GM12878 (cell line): ENCODE data around the gene GP9. TPM values are rescaled to one million over a fixed set of nuclear protein-coding genes. Genes with fewer than 3 reads are reported as not detected.

ENCODE experiments used
- ATAC-seq: fragments of 200-7000 bp; cut with Tn5 transposase; 3 replicates; pipeline ENCODE4 v1.9.1; 2020; ENCODE audit warnings: mild to moderate bottlenecking, moderate library complexity
- BruUV-seq: library from RNA; stranded (reverse); fragments of 400-500 nt; replicated peaks from 2 replicates; lab custom pipeline; 2021; lab: Mats Ljungman, UMichigan
- CTCF ChIA-PET: fragments of 300-600 bp; sonication (Branson Sonifier 250); formaldehyde crosslinking; extraction: SDS; loops from one replicate; lab custom pipeline; 2021; ENCODE audit warnings: inconsistent platforms; lab: Yijun Ruan, JAX
- POLR2A ChIA-PET: fragments of 350-600 bp; formaldehyde crosslinking; extraction: SDS; loops from one replicate; lab custom pipeline; 2021; ENCODE audit warnings: inconsistent platforms; lab: Charles Lee
- RAD21 ChIA-PET: fragments of 300-600 bp; sonication (Branson Sonifier 250); formaldehyde crosslinking; loops from one replicate; lab custom pipeline; 2023; ENCODE audit warnings: antibody characterized with exemption; ENCODE audit not compliant: unreplicated experiment; lab: Charles Lee
- SMC1A ChIA-PET: fragments of 300-600 bp; sonication (Branson Sonifier 250); formaldehyde crosslinking; loops from one replicate; lab custom pipeline; 2023; ENCODE audit not compliant: unreplicated experiment, uncharacterized antibody; lab: Charles Lee
- DNase-seq: peaks from one replicate; pipeline ENCODE4 v3.0.0-alpha.2; 2011; ENCODE audit warnings: low read depth, low spot score
- FAIRE-seq: peaks from 3 replicates; lab custom pipeline; 2011; peaks lifted over from hg19 to GRCh38; lab: Jason Lieb, UNC
- H2AFZ ChIP-seq: 2 replicates; pipeline ENCODE4 v1.6.0; 2011; ENCODE audit warnings: low read depth, low read length, control low read depth; ENCODE audit not compliant: control insufficient read depth
- H3K27ac ChIP-seq: 2 replicates; pipeline ENCODE4 v1.5.1; 2011; ENCODE audit warnings: control low read depth; ENCODE audit not compliant: control insufficient read depth, insufficient read depth
- H3K27me3 ChIP-seq, 2 experiments: replicated peaks in 1 of 2; 2 replicates each; pipeline versions ENCODE4 v1.6.0 to v1.6.1; 2011; ENCODE audit warnings: low read length in 1 of 2; ENCODE audit not compliant: control insufficient read depth in 2 of 2, insufficient read depth in 2 of 2
- H3K36me3 ChIP-seq, 2 experiments: 2 replicates each; pipeline ENCODE4 v1.5.1; 2011; ENCODE audit warnings: low read length in 1 of 2; ENCODE audit not compliant: control insufficient read depth in 2 of 2, insufficient read depth in 2 of 2
- H3K4me1 ChIP-seq: 2 replicates; pipeline ENCODE4 v1.6.1; 2011; ENCODE audit warnings: mild to moderate bottlenecking, low read length, moderate library complexity, mixed read lengths; ENCODE audit not compliant: control insufficient read depth, insufficient read depth
- H3K4me2 ChIP-seq: 2 replicates; pipeline ENCODE4 v1.6.0; 2011; ENCODE audit warnings: control low read depth; ENCODE audit not compliant: control insufficient read depth, insufficient read depth
- H3K4me3 ChIP-seq: fragments of 200-600 bp; sonication (generic); 2 replicates; pipeline ENCODE4 v1.5.1; 2016
- H3K79me2 ChIP-seq: 2 replicates; pipeline ENCODE4 v1.6.0; 2011; ENCODE audit warnings: low read length; ENCODE audit not compliant: control insufficient read depth, insufficient read depth
- H3K9ac ChIP-seq: 2 replicates; pipeline ENCODE4 v1.8.0; 2011; ENCODE audit warnings: low read length, control low read depth, mixed read lengths; ENCODE audit not compliant: control insufficient read depth, insufficient read depth
- H3K9me3 ChIP-seq: replicated peaks from 3 replicates; pipeline ENCODE4 v1.5.1; 2011; ENCODE audit warnings: mild to moderate bottlenecking, low read length; ENCODE audit not compliant: control insufficient read depth, insufficient read depth
- H4K20me1 ChIP-seq: 2 replicates; pipeline ENCODE4 v1.6.0; 2011; ENCODE audit not compliant: control insufficient read depth, insufficient read depth
- ATF2 ChIP-seq: IDR thresholded peaks from 2 replicates; pipeline ENCODE4 v1.6.1; 2012; ENCODE audit warnings: low read length, inconsistent platforms
- CBX3 ChIP-seq: fragments of 200-600 bp; sonication (generic); IDR thresholded peaks from 2 replicates; pipeline ENCODE4 v1.6.1; 2016; ENCODE audit warnings: low read depth, borderline replicate concordance
- CHD4 ChIP-seq: fragments of 200-600 bp; sonication (generic); IDR thresholded peaks from 2 replicates; pipeline ENCODE4 v1.6.1; 2016; ENCODE audit warnings: mild to moderate bottlenecking
- E2F4 ChIP-seq: IDR thresholded peaks from 2 replicates; pipeline ENCODE4 v1.6.1; 2012; ENCODE audit warnings: low read depth, low read length, improper control_type of control experiment
- EZH2 ChIP-seq: IDR thresholded peaks from 2 replicates; pipeline ENCODE4 v1.6.1; 2012; ENCODE audit warnings: low read depth, mild to moderate bottlenecking, control low read depth, inconsistent platforms, low read length, borderline replicate concordance; ENCODE audit not compliant: control insufficient read depth
- JUNB ChIP-seq: IDR thresholded peaks from 2 replicates; pipeline ENCODE4 v1.6.1; 2016; ENCODE audit warnings: antibody characterized with exemption, mild to moderate bottlenecking
- MLLT1 ChIP-seq: fragments of 450-650 bp; IDR thresholded peaks from 2 replicates; pipeline ENCODE4 v1.6.1; 2016; ENCODE audit warnings: mild to moderate bottlenecking
- MTA3 ChIP-seq: IDR thresholded peaks from 2 replicates; pipeline ENCODE4 v1.6.1; 2012; ENCODE audit warnings: low read length, inconsistent platforms, borderline replicate concordance
- POLR2A ChIP-seq: IDR thresholded peaks from 2 replicates; pipeline ENCODE4 v1.6.1; 2011; ENCODE audit warnings: low read depth, mild to moderate bottlenecking, low read length
- SIN3A ChIP-seq: IDR thresholded peaks from 2 replicates; pipeline ENCODE4 v1.6.1; 2012; ENCODE audit warnings: low read depth, low read length, improper control_type of control experiment
- SPI1 ChIP-seq: IDR thresholded peaks from 2 replicates; pipeline ENCODE4 v1.6.1; 2011; ENCODE audit warnings: low read depth, mild to moderate bottlenecking, low read length, moderate library complexity, borderline replicate concordance; ENCODE audit not compliant: insufficient read depth
- USF2 ChIP-seq: IDR thresholded peaks from 2 replicates; pipeline ENCODE4 v1.6.1; 2011; ENCODE audit warnings: low read depth, low read length, improper control_type of control experiment, borderline replicate concordance
- YBX1 ChIP-seq: fragments of 450-650 bp; IDR thresholded peaks from 2 replicates; pipeline ENCODE4 v1.6.1; 2016; ENCODE audit warnings: antibody characterized with exemption
- ZZZ3 ChIP-seq: IDR thresholded peaks from 2 replicates; pipeline ENCODE4 v1.6.1; 2011; ENCODE audit warnings: low read depth; ENCODE audit not compliant: control insufficient read depth, insufficient read length
- WGBS: methylation state at CpG from one replicate; pipeline ENCODE4 v1.1.6; 2016; ENCODE audit warnings: low lambda C conversion rate; ENCODE audit not compliant: insufficient replicate concordance, insufficient coverage; ENCODE audit errors: missing lambda C conversion rate; 5-methylcytosine and 5-hydroxymethylcytosine counted together
- in situ Hi-C: fragments of 300-500 bp; cut with MboI; formaldehyde crosslinking; loops from 9 replicates; pipeline ENCODE4 v1.14.3; 2018; ENCODE audit warnings: mixed read lengths
- intact Hi-C: fragments of 100-400 bp; cut with micrococcal nuclease; formaldehyde crosslinking; loops from one replicate; pipeline ENCODE4 v1.14.2; 2022; ENCODE audit not compliant: unreplicated experiment
- polyA plus RNA-seq, 11 experiments: library from polyadenylated mRNA; depleted of rRNA in 4 of 11; unstranded in 6 of 11; stranded (reverse) in 5 of 11; fragments of >200 nt; fragmentation: Nextera tagmentation in 4 of 11; fragmentation: Illumina TruSeq in 1 of 11; extraction: Ambion mirVana in 4 of 11; extraction: Trizol in 1 of 11; gene quantifications; 1 replicate in 1 of 11; 2 replicates in 10 of 11; pipeline versions ENCODE4 v1.2.1 to v1.2.3, GENCODE V29; 2011 to 2016; ENCODE audit warnings: inconsistent platforms in 2 of 11, missing spikeins in 2 of 11, low read depth in 1 of 11
- total RNA-seq, 4 experiments: library from RNA; depleted of rRNA in 3 of 4; stranded (reverse); fragments of >200 nt in 3 of 4; fragmentation: Illumina TruSeq in 1 of 4; extraction: Trizol in 1 of 4; gene quantifications; 2 replicates each; pipeline versions ENCODE4 v1.2.1 to v1.2.3, GENCODE V29; 2013 to 2021
- TF ChIP-seq, protein P1 (sequence below): fragments of 450-650 bp; IDR thresholded peaks from 2 replicates; pipeline ENCODE4 v1.6.1; 2014; ENCODE audit warnings: mild to moderate bottlenecking

GP9 gene
- total and polyA plus RNA-seq, 10 of the 15 experiments (the other 5 are each of a cell fraction or from before 2014, with no cell fraction given): 0.15 TPM; not detected in 9

DNA sequence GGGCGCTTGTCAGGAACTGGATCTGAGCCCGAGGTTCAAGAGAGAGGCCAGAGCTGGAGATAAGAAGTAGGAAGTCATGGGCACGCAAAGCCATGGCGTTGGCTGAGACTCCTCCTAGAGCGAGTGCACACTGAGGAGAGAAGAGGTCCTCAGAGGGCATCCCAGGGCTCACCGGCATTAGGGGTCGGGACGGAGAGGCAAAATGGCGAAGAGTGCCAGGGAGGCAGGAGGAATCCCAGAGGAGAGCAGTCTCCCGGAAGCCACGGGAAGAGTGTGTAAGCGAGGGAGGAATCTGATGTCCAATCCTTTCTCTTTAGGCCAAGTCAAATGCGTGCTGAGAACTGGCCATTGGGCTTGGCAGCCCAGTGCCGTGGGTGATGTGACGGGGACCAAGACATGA is 35.5 kb upstream of the GP9 start:
- Histone ChIP-seq H3K27me3 (peaks cover 0 to 4% of the 10 kb centered on the region in 2 experiments; a peak in 1 of 4 replicates), H3K36me3 (no peaks in the 10 kb centered on the region), H3K9me3 (no peaks in the 10 kb centered on the region), H3K27ac (no peak overlapping the region)
- RAD21 ChIA-PET: interaction anchor here (2.2 kb wide), 1 partner anchor 8 kb away, joined by 7 read pairs; no protein-coding TSS in a partner anchor
- in situ Hi-C loops: no loop called here
- no peak for DNase-seq
- TF ChIP-seq YBX1: no peak
- TF ChIP-seq MTA3: no peak
- no peak for TF ChIP-seq CHD4
- no peak for TF ChIP-seq MLLT1
- TF ChIP-seq JUNB: no peak
- TF ChIP-seq SPI1: no peak
- TF ChIP-seq EZH2: no peak
- no peak for TF ChIP-seq SIN3A
- TF ChIP-seq ATF2: no peak
- TF ChIP-seq, protein P1, sequence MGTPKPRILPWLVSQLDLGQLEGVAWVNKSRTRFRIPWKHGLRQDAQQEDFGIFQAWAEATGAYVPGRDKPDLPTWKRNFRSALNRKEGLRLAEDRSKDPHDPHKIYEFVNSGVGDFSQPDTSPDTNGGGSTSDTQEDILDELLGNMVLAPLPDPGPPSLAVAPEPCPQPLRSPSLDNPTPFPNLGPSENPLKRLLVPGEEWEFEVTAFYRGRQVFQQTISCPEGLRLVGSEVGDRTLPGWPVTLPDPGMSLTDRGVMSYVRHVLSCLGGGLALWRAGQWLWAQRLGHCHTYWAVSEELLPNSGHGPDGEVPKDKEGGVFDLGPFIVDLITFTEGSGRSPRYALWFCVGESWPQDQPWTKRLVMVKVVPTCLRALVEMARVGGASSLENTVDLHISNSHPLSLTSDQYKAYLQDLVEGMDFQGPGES: no peak
- no peak for TF ChIP-seq E2F4
- no peak for TF ChIP-seq USF2
- TF ChIP-seq POLR2A: no peak
- TF ChIP-seq ZZZ3: no peak
- TF ChIP-seq CBX3: no peak
- TF ChIP-seq, all 136 proteins: peak for 0
- no peak overlapping the region for H3K4me2 ChIP-seq
- H3K9ac ChIP-seq: no peak overlapping the region
- no TSS peak for BruUV-seq
- FAIRE-seq: no peak
- ATAC-seq: no peak
- intact Hi-C loops: no loop called here
- ChIA-PET POLR2A (interaction anchor here (1.1 kb wide), 1 partner anchor 224 kb away, joined by 3 read pairs; the partner anchor contains the start of gene COPG1), SMC1A (interaction anchor here (2.0 kb wide), 1 partner anchor 55 kb away, joined by 6 read pairs; no protein-coding TSS in a partner anchor), CTCF (interaction anchor here (1.1 to 3.5 kb wide), 5 partner anchors 9 to 221 kb away, joined by 3 to 39 read pairs (median 10); no protein-coding TSS in a partner anchor)
- H3K4me3 ChIP-seq: no peak overlapping the region
- peaks cover 5% of the 10 kb centered on the region for H3K4me1 ChIP-seq
- H3K79me2 ChIP-seq: no peaks in the 10 kb centered on the region
- H4K20me1 ChIP-seq: no peaks in the 10 kb centered on the region
- WGBS: 77% methylated on average over 15 of the region's 15 CpGs
- no peak overlapping the region for H2AFZ ChIP-seq
